ENCODE measurements around the gene TGFA.

TGFA gene

DNA sequence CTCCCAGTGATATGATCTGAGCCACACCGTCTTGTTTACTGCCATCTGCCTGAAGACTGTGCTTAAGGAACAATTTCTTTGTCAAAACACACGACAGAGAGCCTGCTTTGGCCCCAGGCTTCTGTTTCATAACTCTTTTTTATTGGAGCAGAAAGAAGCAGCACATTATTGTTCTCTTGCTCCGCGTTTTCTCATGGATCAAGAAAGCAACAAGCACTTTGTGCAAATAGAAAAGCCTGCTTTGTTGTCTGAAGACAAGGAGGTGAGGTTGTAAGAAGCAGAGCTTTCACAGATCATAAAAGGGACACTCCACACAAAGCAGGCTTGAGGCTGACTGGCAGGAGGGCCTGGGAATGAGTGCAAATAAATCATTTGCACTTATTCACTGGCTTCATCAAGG lies 133.5 kb downstream of the TGFA start:
- Mint-ChIP-seq H3K27me3 (peaks cover 22 to 27% of the 10 kb centered on the region in 2 donors), H3K4me3 (no peak overlapping the region), H3K27ac (no peak overlapping the region), H3K9me3 (no peaks in the 10 kb centered on the region), H3K4me1 (ENCODE audit: low read depth in 2 of 2) (no peaks in the 10 kb centered on the region), H3K36me3 (ENCODE audit: insufficient read depth) (no peaks in the 10 kb centered on the region)
- DNase-seq, result no peak
- no peak for ATAC-seq (replicated peaks)

GRCh38 chr2:70418514-70418913 lies 135.1 kb downstream of the TGFA start:
- H3K4me3 Mint-ChIP-seq, result no peak overlapping the region
- H3K36me3 Mint-ChIP-seq (ENCODE audit: insufficient read depth), result no peaks in the 10 kb centered on the region
- no peaks in the 10 kb centered on the region for H3K4me1 Mint-ChIP-seq (ENCODE audit: low read depth in 2 of 2)
- peaks cover 20 to 39% of the 10 kb centered on the region in 2 donors for H3K27me3 Mint-ChIP-seq
- H3K9me3 Mint-ChIP-seq, result no peaks in the 10 kb centered on the region
- ATAC-seq (replicated peaks) (no peak), DNase-seq (no peak)
- no peak overlapping the region for H3K27ac Mint-ChIP-seq

GRCh38 chr2:70417011-70417410 lies 136.6 kb downstream of the TGFA start:
- Mint-ChIP-seq H3K4me1 (ENCODE audit: low read depth in 2 of 2) (no peaks in the 10 kb centered on the region), H3K27ac (no peak overlapping the region), H3K27me3 (peaks cover 18 to 51% of the 10 kb centered on the region in 2 donors), H3K9me3 (no peaks in the 10 kb centered on the region), H3K4me3 (no peak overlapping the region), H3K36me3 (ENCODE audit: insufficient read depth) (no peaks in the 10 kb centered on the region)
- no peak for DNase-seq
- ATAC-seq (replicated peaks), result no peak

DNA sequence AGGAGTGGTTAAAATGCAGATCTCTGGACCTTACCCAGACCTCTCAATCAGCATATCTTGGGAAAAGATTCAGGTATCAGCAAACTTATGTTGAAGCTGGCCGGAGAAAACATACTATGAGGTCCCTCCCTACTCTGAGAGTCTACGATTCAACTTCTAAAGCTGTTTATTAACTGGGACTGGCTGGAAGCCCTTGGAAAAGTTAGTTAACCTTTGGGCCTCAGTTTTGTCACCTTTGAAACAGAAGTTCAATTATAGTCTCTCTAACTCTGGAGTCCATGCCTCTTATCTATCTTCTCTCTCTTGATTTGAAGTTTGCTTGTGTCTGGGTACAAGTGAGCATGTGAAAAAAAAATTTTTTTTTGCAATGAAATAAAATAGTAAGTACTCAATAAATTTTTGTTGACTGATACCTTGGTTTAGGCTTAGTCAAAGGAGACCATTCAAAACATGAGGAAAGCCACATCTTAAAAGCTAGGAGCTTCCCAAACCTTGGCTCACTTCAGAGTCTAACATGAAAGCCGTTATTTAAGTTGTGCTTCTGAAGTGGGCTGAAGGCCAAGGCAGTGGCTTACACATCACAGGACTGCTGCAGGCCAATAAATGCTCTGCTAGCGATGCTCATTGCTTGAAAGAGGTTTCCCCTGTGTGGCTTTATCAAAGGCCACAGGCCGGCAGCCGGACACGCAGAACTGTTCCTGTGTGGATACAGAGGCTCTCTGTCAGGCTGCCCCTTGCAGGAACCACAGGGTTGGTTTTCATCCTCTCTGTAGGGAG lies 141.1 kb downstream of the TGFA start:
- Mint-ChIP-seq H3K27me3 (peaks cover 18 to 59% of the 10 kb centered on the region in 2 donors), H3K4me1 (ENCODE audit: low read depth in 2 of 2) (no peaks in the 10 kb centered on the region), H3K9me3 (no peaks in the 10 kb centered on the region), H3K4me3 (no peak overlapping the region), H3K27ac (no peak overlapping the region), H3K36me3 (ENCODE audit: insufficient read depth) (no peaks in the 10 kb centered on the region)
- no peak for DNase-seq
- no peak for ATAC-seq (replicated peaks)

- no peak overlapping the region for H3K27ac Mint-ChIP-seq
- H3K4me1 Mint-ChIP-seq (ENCODE audit: low read depth in 2 of 2), result no peaks in the 10 kb centered on the region
- no peak for ATAC-seq (replicated peaks)
- DNase-seq, result no peak
- peaks cover 23 to 59% of the 10 kb centered on the region in 2 donors for H3K27me3 Mint-ChIP-seq
- no peaks in the 10 kb centered on the region for H3K36me3 Mint-ChIP-seq (ENCODE audit: insufficient read depth)
- no peak overlapping the region for H3K4me3 Mint-ChIP-seq
- no peaks in the 10 kb centered on the region for H3K9me3 Mint-ChIP-seq
Measured at GRCh38 chr2:70411483-70412125, 142.0 kb downstream of the TGFA start.

- ATAC-seq (replicated peaks), result no peak
- Mint-ChIP-seq H3K9me3 (no peaks in the 10 kb centered on the region), H3K27me3 (peaks cover 62 to 73% of the 10 kb centered on the region in 2 donors), H3K4me1 (ENCODE audit: low read depth in 2 of 2) (peaks cover 0 to 2% of the 10 kb centered on the region in 2 donors), H3K4me3 (no peak overlapping the region), H3K36me3 (ENCODE audit: insufficient read depth) (no peaks in the 10 kb centered on the region), H3K27ac (no peak overlapping the region)
- no peak for DNase-seq
Measured at GRCh38 chr2:70403267-70404053, 150.2 kb downstream of the TGFA start.

- Mint-ChIP-seq H3K27ac (no peak overlapping the region), H3K36me3 (ENCODE audit: insufficient read depth) (no peaks in the 10 kb centered on the region), H3K4me1 (ENCODE audit: low read depth in 2 of 2) (peaks cover 0 to 3% of the 10 kb centered on the region in 2 donors), H3K4me3 (no peak overlapping the region), H3K9me3 (no peaks in the 10 kb centered on the region), H3K27me3 (peaks cover 69 to 81% of the 10 kb centered on the region in 2 donors)
- no peak for ATAC-seq (replicated peaks)
- DNase-seq, result no peak
Measured at GRCh38 chr2:70400539-70400938, 153.1 kb downstream of the TGFA start.

- H3K9me3 Mint-ChIP-seq, result no peaks in the 10 kb centered on the region
- H3K27me3 Mint-ChIP-seq, result peaks cover 70 to 77% of the 10 kb centered on the region in 2 donors
- no peak for DNase-seq
- H3K27ac Mint-ChIP-seq, result no peak overlapping the region
- peaks cover 0 to 3% of the 10 kb centered on the region in 2 donors for H3K4me1 Mint-ChIP-seq (ENCODE audit: low read depth in 2 of 2)
- H3K4me3 Mint-ChIP-seq, result no peak overlapping the region
- no peak for ATAC-seq (replicated peaks)
- H3K36me3 Mint-ChIP-seq (ENCODE audit: insufficient read depth), result no peaks in the 10 kb centered on the region
Measured at GRCh38 chr2:70399046-70399445, 154.6 kb downstream of the TGFA start.
